HG03095 (cell line): Measurements from ENCODE around the gene CCKAR.

ENCODE experiments used
- ATAC-seq: cut with Tn5 transposase; IDR thresholded peaks from one replicate; pipeline ENCODE4 v1.9.1; 2021; ENCODE audit warnings: moderate library complexity; ENCODE audit not compliant: unreplicated experiment

CCKAR gene

GRCh38 chr4:26459756-26460530 lies 30.3 kb downstream of the CCKAR start:
- no peak for ATAC-seq

DNA sequence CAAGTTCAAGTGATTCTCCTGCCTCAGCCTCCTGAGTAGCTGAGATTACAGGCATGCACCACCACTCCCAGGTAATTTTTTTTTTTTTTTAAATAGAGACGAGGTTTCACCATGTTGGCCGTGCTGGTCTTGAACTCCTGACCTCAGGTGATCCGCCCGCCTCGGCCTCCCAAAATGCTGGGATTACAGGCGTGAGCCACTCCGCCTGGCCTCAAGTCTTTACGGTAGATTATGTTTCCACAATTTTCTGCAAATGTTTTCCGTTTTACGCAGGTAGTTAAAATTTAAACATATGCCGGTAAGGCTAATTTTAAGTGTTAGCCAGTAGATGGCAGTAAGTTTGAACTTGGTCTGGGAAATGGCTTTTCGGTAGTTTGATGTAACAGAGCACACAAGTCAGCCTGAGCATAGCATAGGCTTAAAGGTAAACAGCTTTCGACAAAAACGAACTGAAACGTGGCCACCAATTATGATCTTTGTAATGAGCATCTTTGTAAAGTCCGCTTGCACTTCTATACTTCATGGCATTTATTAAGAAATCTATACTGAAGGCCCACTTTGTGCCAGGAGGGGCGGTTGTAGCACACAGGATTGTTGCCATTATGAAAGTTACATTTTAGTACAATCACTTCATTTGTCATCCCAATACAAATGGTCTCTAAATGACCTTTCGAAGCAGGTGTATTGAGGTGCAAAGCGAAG lies 31.1 kb downstream of the CCKAR start:
- ATAC-seq: no peak

DNA sequence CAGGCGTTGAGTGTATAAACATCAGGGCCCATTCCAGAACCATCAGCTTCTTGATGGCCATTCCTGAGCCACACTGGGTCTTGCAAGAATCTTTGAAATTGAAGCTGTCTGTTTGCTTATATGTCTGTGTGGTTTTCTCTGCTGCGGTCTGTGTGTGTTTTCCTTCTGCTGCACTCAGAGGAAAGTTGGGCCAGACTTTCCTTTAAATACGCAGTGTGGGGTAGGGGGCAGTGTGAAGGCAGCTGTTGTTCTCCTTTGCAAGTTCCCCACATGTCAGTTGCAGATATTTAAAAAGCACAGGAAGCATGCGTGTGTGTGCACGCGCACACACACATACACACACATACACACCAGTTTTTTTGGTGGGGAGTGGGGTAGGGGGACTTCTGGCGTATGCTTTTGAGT lies 32.1 kb downstream of the CCKAR start:
- no peak for ATAC-seq

DNA sequence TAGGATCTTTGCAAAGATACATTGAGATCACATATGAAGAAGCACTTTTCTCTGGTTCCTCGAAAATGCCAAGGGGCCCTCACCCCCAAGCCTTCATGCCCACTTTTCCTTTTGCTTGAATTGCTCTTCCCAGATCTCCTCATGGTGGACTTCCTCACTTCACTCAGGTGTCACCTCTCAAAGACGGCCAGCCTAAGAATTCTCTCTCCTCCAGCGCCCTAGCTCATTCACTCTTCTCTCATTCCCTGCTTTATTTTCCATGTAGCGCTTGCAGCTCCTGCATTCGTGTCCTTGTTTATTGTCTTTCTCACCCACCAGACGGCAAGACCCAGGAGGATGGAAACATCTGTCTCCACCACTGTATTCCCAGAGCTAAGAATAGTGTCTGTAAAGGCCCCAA lies 32.9 kb downstream of the CCKAR start:
- no peak for ATAC-seq

DNA sequence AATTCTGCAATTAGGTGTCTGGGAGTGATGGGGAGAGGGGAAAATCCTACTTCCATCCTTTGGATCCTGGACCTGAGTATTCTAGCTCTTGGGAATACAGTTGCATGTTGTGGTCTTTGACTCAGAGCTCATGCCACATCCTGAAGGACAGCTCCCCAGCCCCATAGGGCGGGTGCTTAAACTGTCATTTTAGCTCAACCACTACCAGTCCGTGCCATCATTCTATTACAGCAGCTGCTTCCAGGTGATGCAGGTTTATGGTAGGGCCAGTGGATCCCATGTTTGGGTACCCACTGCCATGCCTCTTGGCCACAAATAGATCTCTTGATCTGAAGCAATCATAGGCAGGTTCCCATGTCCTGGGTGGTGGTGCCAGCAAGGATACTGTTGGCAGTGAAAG lies 34.7 kb downstream of the CCKAR start:
- no peak for ATAC-seq

- no peak for ATAC-seq
Observed at GRCh38 chr4:26454961-26455360, 35.3 kb downstream of the CCKAR start.

DNA sequence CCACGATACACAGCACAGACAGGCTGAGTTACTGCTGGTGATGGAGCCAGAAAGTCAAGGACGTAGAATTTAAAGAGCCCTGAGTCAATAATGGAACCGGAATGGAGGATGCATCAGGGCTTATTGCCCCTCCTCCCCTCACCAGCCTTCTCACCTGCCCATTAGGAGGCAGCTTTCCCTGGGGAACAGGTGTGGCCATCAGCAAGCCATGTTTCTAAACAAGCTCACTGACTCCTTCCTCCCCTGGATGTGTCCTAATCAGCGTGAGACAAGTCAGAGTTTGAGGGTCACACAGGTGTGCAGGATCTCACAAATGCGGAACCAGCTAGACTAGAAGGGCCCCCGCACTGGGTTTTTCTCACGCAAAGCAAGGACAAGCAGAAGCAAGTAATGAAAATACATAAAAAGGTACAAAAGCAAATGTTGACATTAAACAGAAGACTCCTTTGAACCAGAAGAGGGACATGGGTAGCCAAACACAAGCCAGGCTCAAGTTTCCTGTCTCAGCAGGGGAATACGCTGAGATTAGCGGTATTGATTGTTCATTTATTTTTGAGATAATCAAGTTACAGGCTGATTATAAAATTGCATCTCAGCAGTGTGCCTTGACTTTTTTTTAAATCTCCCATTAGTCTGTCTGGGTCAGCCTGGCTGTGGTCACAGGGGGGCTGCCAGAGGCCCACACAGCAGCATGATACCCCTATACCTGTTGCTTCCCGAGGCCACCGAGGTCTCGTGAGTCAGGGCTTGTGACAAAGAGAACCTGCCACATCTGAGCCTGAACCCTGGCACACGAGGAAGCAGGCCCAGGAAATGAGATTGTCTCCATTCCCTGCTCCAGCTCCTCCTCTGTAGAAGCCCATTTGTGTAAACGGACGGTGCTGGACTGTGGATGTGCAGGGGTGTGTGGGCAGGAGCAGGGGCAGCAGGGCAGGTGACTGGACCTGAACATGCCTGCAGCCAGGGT lies 37.4 kb downstream of the CCKAR start:
- ATAC-seq: no peak

- no peak for ATAC-seq
Observed at GRCh38 chr4:26451597-26451996, 38.7 kb downstream of the CCKAR start.

DNA sequence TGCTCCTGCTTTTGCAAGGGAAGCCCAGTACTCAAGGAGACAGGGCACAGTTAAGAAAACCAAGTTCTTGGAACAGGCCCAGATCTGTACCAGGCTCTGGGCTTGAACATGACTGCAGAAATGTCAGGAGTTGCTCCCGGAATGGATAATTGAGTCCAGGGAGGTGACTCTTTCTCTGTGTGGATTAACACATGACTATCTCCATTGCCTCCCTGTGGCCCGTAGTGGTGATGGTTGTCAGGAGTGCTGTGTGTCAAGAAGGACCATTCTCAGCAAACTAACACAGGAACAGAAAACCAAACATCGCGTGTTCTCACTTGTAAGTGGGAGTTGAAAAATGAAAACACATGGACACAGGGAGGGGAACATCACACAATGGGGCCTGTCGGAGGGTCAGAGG lies 39.9 kb downstream of the CCKAR start:
- no peak for ATAC-seq

- no peak for ATAC-seq
Observed at GRCh38 chr4:26447378-26447777, 42.9 kb downstream of the CCKAR start.

- ATAC-seq: no peak
Observed at GRCh38 chr4:26441771-26442170, 48.5 kb downstream of the CCKAR start.

DNA sequence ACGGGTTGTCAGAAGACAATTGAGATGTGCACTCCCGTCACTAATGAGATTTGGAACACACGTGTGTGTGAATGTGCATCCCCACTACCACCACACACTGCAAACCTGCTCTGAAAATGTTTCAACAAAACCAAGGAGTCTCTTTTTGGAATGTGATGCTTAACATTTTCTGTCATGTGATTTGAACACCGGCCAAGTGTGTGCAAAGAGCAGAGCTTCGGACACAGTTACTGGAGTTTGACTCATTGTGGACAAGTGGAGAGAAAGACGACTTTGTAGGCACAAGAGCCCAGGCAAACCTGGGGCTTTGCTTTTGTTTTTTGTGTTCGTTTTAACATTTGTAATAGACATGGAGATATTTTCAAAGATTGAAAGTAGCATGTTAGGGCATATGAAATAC lies 49.2 kb downstream of the CCKAR start:
- no peak for ATAC-seq

GRCh38 chr4:26434030-26434639 lies 56.1 kb downstream of the CCKAR start:
- ATAC-seq: no peak

GRCh38 chr4:26433556-26433955 lies 56.7 kb downstream of the CCKAR start:
- ATAC-seq: no peak

DNA sequence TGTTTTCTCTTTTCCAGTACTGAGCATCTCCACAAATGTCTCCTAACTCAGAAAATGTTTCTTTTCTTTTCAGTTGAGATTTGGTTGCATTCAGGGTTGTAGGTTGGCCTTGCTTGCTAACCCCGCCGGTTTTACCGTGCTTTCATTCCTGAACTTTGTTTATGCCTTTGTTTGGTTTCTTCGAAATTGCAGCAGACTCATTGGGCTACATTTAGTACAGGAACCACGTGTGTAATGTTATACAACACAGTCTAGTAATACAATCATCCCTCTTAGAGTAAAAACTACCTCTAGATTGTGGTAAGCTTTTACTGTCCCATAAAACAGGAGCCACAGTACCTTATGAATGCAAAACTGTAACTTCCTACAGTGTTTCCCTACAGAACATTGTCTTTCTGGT lies 57.9 kb downstream of the CCKAR start:
- no peak for ATAC-seq

GRCh38 chr4:26431461-26432180 lies 58.7 kb downstream of the CCKAR start:
- ATAC-seq: no peak
